Trophoblast cell (in vitro differentiated cells and primary cell): ENCODE data around the gene GRID1.

Experiments used
- DNase-seq, 2 donors: peaks; one replicate each; pipeline ENCODE4 v3.0.0-alpha.2; 2016
- H2AFZ ChIP-seq: 2 replicates; pipeline ENCODE4 v1.6.1; 2013; ENCODE audit warnings: low read length, moderate library complexity, mild to moderate bottlenecking; ENCODE audit not compliant: insufficient read depth, poor library complexity
- H2AK5ac ChIP-seq: 2 replicates; pipeline ENCODE4 v1.6.1; 2013; ENCODE audit warnings: mild to moderate bottlenecking, low read length
- H2BK120ac ChIP-seq: 2 replicates; pipeline ENCODE4 v1.6.1; 2013; ENCODE audit warnings: low read length, mild to moderate bottlenecking, moderate library complexity; ENCODE audit not compliant: insufficient read depth, poor library complexity
- H2BK12ac ChIP-seq: 2 replicates; pipeline ENCODE4 v1.6.1; 2013; ENCODE audit warnings: mild to moderate bottlenecking, low read length, moderate library complexity
- H2BK5ac ChIP-seq: 2 replicates; pipeline ENCODE4 v1.6.1; 2013; ENCODE audit warnings: low read length, low read depth, moderate library complexity, mild to moderate bottlenecking; ENCODE audit not compliant: poor library complexity
- H3K14ac ChIP-seq: 2 replicates; pipeline ENCODE4 v1.6.1; 2013; ENCODE audit warnings: mild to moderate bottlenecking, low read length
- H3K18ac ChIP-seq: 2 replicates; pipeline ENCODE4 v1.6.1; 2013; ENCODE audit warnings: mild to moderate bottlenecking, low read length
- H3K23ac ChIP-seq: 2 replicates; pipeline ENCODE4 v1.6.1; 2013; ENCODE audit warnings: low read length
- H3K27ac ChIP-seq: 2 replicates; pipeline ENCODE4 v1.5.1; 2013; ENCODE audit warnings: low read depth, mild to moderate bottlenecking, inconsistent platforms, low read length, moderate library complexity
- H3K27me3 ChIP-seq: 2 replicates; pipeline ENCODE4 v1.6.1; 2013; ENCODE audit warnings: inconsistent platforms, mild to moderate bottlenecking, low read length, moderate library complexity; ENCODE audit not compliant: insufficient read depth
- H3K36me3 ChIP-seq, 2 experiments: 1 replicate in 1 of 2; 2 replicates in 1 of 2; pipeline ENCODE4 v1.6.1; 2013; ENCODE audit warnings: low read length in 2 of 2, mild to moderate bottlenecking in 2 of 2, moderate library complexity in 1 of 2; ENCODE audit not compliant: insufficient read depth in 2 of 2, control insufficient read depth in 1 of 2
- H3K4ac ChIP-seq: 2 replicates; pipeline ENCODE4 v1.6.1; 2013; ENCODE audit warnings: low read depth, mild to moderate bottlenecking, low read length, moderate library complexity
- H3K4me1 ChIP-seq, 2 experiments: 1 replicate in 1 of 2; 2 replicates in 1 of 2; pipeline ENCODE4 v1.6.1; 2013; ENCODE audit warnings: low read length in 2 of 2, mild to moderate bottlenecking in 2 of 2, moderate library complexity in 1 of 2; ENCODE audit not compliant: insufficient read depth in 2 of 2, control insufficient read depth in 1 of 2
- H3K4me2 ChIP-seq: 2 replicates; pipeline ENCODE4 v1.6.1; 2013; ENCODE audit warnings: inconsistent platforms, mild to moderate bottlenecking, low read length, moderate library complexity
- H3K4me3 ChIP-seq: 2 replicates; pipeline ENCODE4 v1.5.1; 2013; ENCODE audit warnings: mild to moderate bottlenecking, low read depth, low read length, inconsistent platforms
- H3K79me1 ChIP-seq: one replicate; pipeline ENCODE4 v1.6.1; 2013; ENCODE audit warnings: low read length
- H3K79me2 ChIP-seq: 2 replicates; pipeline ENCODE4 v1.6.1; 2013; ENCODE audit warnings: low read length, mild to moderate bottlenecking; ENCODE audit not compliant: control insufficient read depth, insufficient read depth, poor library complexity
- H3K9ac ChIP-seq: 2 replicates; pipeline ENCODE4 v1.6.1; 2013; ENCODE audit warnings: mild to moderate bottlenecking, low read length
- H3K9me3 ChIP-seq: 2 replicates; pipeline ENCODE4 v1.6.1; 2013; ENCODE audit warnings: low read depth, mild to moderate bottlenecking, control low read depth, inconsistent platforms, low read length; ENCODE audit not compliant: insufficient read depth
- H4K12ac ChIP-seq: 2 replicates; pipeline ENCODE4 v1.6.1; 2013; ENCODE audit warnings: low read depth, mild to moderate bottlenecking, low read length, moderate library complexity
- H4K8ac ChIP-seq: 2 replicates; pipeline ENCODE4 v1.6.1; 2013; ENCODE audit warnings: low read depth, mild to moderate bottlenecking, low read length, moderate library complexity
- H4K91ac ChIP-seq: one replicate; pipeline ENCODE4 v1.6.1; 2013; ENCODE audit warnings: low read depth, mild to moderate bottlenecking, low read length, moderate library complexity
- WGBS: extraction: QIAGEN DNeasy Blood & Tissue Kit; methylation state at CpG from one replicate; pipeline ENCODE4 v1.1.7; 2013; ENCODE audit warnings: missing lambda C conversion rate; ENCODE audit not compliant: insufficient read length, insufficient coverage; ENCODE audit errors: extremely low coverage; 5-methylcytosine and 5-hydroxymethylcytosine counted together

GRID1 gene

GRCh38 chr10:85900061-85900460, 466.5 kb downstream of the GRID1 start:
- Histone ChIP-seq H4K8ac (no peak overlapping the region), H2BK120ac (no peak overlapping the region)
- no CpG with 5 or more reads among the region's 6 CpGs for WGBS

GRCh38 chr10:85891472-85891871, 475.1 kb downstream of the GRID1 start:
- H2AK5ac ChIP-seq = no peak overlapping the region
- no peaks in the 10 kb centered on the region for H3K79me2 ChIP-seq
- no peak for DNase-seq
- no peak overlapping the region for H2BK5ac ChIP-seq
- H2AFZ ChIP-seq = no peak overlapping the region
- no peak overlapping the region for H4K91ac ChIP-seq
- no peak overlapping the region for H4K8ac ChIP-seq
- no peaks in the 10 kb centered on the region for H3K27me3 ChIP-seq
- H3K14ac ChIP-seq = no peak overlapping the region
- H3K36me3 ChIP-seq = no peaks in the 10 kb centered on the region
- H3K4me2 ChIP-seq = no peak overlapping the region
- H3K18ac ChIP-seq = no peak overlapping the region
- no peaks in the 10 kb centered on the region for H3K79me1 ChIP-seq
- no peak overlapping the region for H3K4me3 ChIP-seq
- H3K4ac ChIP-seq = no peak overlapping the region
- no peak overlapping the region for H2BK120ac ChIP-seq
- H3K23ac ChIP-seq = no peak overlapping the region
- H3K9me3 ChIP-seq = no peaks in the 10 kb centered on the region
- no peaks in the 10 kb centered on the region for H3K4me1 ChIP-seq
- H2BK12ac ChIP-seq = no peak overlapping the region
- no peak overlapping the region for H3K27ac ChIP-seq
- no peak overlapping the region for H4K12ac ChIP-seq
- no peak overlapping the region for H3K9ac ChIP-seq

More at GRCh38 chr10:85900061-85900460, 466.5 kb downstream of the GRID1 start:
- Histone ChIP-seq H3K18ac (no peak overlapping the region), H3K4me3 (no peak overlapping the region), H3K27me3 (no peaks in the 10 kb centered on the region), H4K91ac (no peak overlapping the region), H3K4me1 (no peaks in the 10 kb centered on the region), H3K9ac (no peak overlapping the region), H3K79me1 (no peaks in the 10 kb centered on the region), H3K79me2 (no peaks in the 10 kb centered on the region), H3K14ac (no peak overlapping the region), H2AFZ (no peak overlapping the region), H3K9me3 (no peaks in the 10 kb centered on the region), H3K23ac (no peak overlapping the region), H2BK12ac (no peak overlapping the region), H3K27ac (no peak overlapping the region), H4K12ac (no peak overlapping the region), H3K4ac (no peak overlapping the region), H3K36me3 (no peaks in the 10 kb centered on the region), H2AK5ac (no peak overlapping the region), H3K4me2 (no peak overlapping the region), H2BK5ac (no peak overlapping the region)
- no peak for DNase-seq

- no peak overlapping the region for H2BK12ac ChIP-seq
- no peak overlapping the region for H2BK5ac ChIP-seq
- H3K4ac ChIP-seq = no peak overlapping the region
- H3K9ac ChIP-seq = no peak overlapping the region
- no peak overlapping the region for H3K18ac ChIP-seq
- no peaks in the 10 kb centered on the region for H3K9me3 ChIP-seq
- H3K79me2 ChIP-seq = no peaks in the 10 kb centered on the region
- no peak overlapping the region for H3K14ac ChIP-seq
- H2AFZ ChIP-seq = no peak overlapping the region
- no peak overlapping the region for H4K91ac ChIP-seq
- H3K23ac ChIP-seq = no peak overlapping the region
- no peak overlapping the region for H4K8ac ChIP-seq
- no peak overlapping the region for H2BK120ac ChIP-seq
- H3K27me3 ChIP-seq = no peaks in the 10 kb centered on the region
- H3K27ac ChIP-seq = no peak overlapping the region
- no peak overlapping the region for H3K4me3 ChIP-seq
- no peaks in the 10 kb centered on the region for H3K4me1 ChIP-seq
- no peaks in the 10 kb centered on the region for H3K79me1 ChIP-seq
- no peak overlapping the region for H2AK5ac ChIP-seq
- H4K12ac ChIP-seq = no peak overlapping the region
- WGBS = no CpG with 5 or more reads among the region's 2 CpGs
- DNase-seq = no peak
- no peaks in the 10 kb centered on the region for H3K36me3 ChIP-seq
- H3K4me2 ChIP-seq = no peak overlapping the region
These were observed 478.0 kb downstream of the GRID1 start for GRCh38 chr10:85888559-85888958.

DNA sequence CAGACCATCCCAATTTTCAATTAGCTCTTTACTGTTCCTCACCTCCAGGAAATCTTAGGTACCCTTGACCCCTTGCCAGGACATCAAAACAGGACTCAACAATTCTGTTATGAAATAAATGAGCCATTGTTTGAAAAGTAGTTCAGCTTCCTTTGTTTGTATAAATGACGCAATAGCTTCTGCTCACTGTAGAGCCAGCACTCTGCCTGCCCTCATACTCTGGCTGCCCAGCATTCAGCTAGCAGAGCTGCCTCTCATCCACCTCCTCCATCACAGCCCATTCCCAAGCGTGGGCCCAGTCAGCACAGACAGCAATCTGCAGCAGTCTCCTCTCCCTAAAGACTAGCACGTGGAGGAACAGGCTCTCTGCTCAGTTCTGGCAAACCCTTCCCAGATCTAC, 478.6 kb downstream of the GRID1 start:
- Histone ChIP-seq H3K4me3 (no peak overlapping the region), H3K36me3 (no peaks in the 10 kb centered on the region), H3K27me3 (no peaks in the 10 kb centered on the region), H3K18ac (no peak overlapping the region), H3K27ac (no peak overlapping the region), H2BK120ac (no peak overlapping the region), H4K91ac (no peak overlapping the region), H3K79me2 (no peaks in the 10 kb centered on the region), H2BK5ac (no peak overlapping the region), H3K79me1 (no peaks in the 10 kb centered on the region), H3K4me2 (no peak overlapping the region), H3K9ac (no peak overlapping the region), H3K4me1 (no peaks in the 10 kb centered on the region), H3K4ac (no peak overlapping the region), H3K14ac (no peak overlapping the region), H2AFZ (no peak overlapping the region), H2AK5ac (no peak overlapping the region), H4K12ac (no peak overlapping the region), H4K8ac (no peak overlapping the region), H3K9me3 (no peaks in the 10 kb centered on the region), H3K23ac (no peak overlapping the region), H2BK12ac (no peak overlapping the region)
- no CpG with 5 or more reads among the region's 3 CpGs for WGBS
- DNase-seq = no peak

- no peak overlapping the region for H3K23ac ChIP-seq
- H3K79me1 ChIP-seq = no peaks in the 10 kb centered on the region
- no peak overlapping the region for H2BK12ac ChIP-seq
- no peaks in the 10 kb centered on the region for H3K36me3 ChIP-seq
- no peak overlapping the region for H3K18ac ChIP-seq
- H4K91ac ChIP-seq = no peak overlapping the region
- H3K79me2 ChIP-seq = no peaks in the 10 kb centered on the region
- no peak overlapping the region for H2BK5ac ChIP-seq
- H3K4ac ChIP-seq = no peak overlapping the region
- no peaks in the 10 kb centered on the region for H3K9me3 ChIP-seq
- no peak overlapping the region for H4K8ac ChIP-seq
- no peaks in the 10 kb centered on the region for H3K4me1 ChIP-seq
- H3K27me3 ChIP-seq = no peaks in the 10 kb centered on the region
- H3K4me3 ChIP-seq = no peak overlapping the region
- no peak for DNase-seq
- H2AK5ac ChIP-seq = no peak overlapping the region
- no peak overlapping the region for H3K9ac ChIP-seq
- no peak overlapping the region for H3K14ac ChIP-seq
- no peak overlapping the region for H2BK120ac ChIP-seq
- H4K12ac ChIP-seq = no peak overlapping the region
- H3K4me2 ChIP-seq = no peak overlapping the region
- no peak overlapping the region for H2AFZ ChIP-seq
- H3K27ac ChIP-seq = no peak overlapping the region
These were observed 492.4 kb downstream of the GRID1 start for GRCh38 chr10:85874208-85874607.
